KBM-7 (cell line): Measurements from ENCODE around the gene RIC3.

Source experiments
- DNase-seq: peaks from one replicate; pipeline ENCODE4 v3.0.0-alpha.2; 2015
- in situ Hi-C: fragments of 300-500 bp; cut with MboI; formaldehyde crosslinking; loops from 2 replicates; pipeline ENCODE4 v1.14.3; 2020; ENCODE audit warnings: low sequenced_read_pairs, low pct_unique_long_range_greater_than_20kb, mixed read lengths

RIC3 gene

DNA sequence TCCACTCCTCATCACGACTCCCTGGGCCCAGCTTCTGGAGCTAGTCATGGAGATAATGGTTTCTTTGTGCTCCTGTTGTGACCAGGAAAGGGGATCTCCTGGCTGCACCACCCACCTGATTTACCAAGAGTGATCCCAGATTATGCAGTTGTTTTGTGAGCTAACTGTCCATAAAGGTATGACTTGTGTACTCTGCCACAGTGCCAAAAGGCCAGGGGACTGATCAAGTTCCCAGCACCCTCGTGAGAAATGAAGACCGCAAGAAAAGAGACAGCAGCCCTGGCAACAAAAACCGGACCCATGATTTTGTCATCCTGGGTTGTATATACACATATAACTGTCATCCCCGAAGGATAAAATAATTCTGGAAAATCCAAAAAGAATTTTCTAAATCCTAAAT is 61.2 kb downstream of the RIC3 start:
- DNase-seq = no peak
- in situ Hi-C loops = no loop called here

DNA sequence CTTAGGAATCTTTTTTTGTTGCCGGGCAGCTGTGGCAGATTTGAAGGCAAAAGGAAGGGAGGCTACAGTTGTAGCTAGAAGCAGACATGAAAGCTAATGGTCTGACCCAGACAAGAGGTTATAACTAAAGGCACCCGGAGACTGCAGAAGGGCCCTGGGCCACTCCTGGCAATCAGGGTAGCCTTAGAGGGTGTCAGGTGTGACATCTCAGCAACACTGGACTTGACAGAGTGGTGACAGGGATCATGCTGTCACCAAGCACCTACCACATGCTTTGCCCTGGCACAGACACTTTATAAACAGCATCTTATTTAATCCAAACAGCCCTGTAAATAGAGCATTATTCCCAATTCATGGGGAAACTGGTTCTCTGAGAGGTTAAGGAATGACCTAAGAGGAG is 62.1 kb downstream of the RIC3 start:
- DNase-seq = no peak
- in situ Hi-C loops = no loop called here

DNA sequence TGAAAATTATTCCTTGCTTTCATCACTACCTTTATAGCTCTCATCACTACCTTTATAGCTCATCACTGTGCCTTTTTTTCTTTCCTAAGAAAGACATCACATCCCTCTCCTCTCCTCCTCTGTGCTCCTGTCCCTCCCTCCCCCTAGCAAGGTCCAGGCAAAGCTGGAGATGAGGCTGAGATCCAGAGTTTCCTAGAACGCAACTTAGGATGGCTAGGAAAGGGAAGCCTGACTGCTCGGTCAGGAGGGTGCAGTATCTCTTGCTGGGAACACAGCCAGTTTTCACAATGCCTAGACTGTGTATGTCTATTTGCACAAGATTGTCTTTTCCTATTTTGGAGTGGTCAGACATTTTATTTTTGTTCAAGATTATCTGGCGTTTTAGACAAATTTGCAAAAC is 63.2 kb downstream of the RIC3 start:
- in situ Hi-C loops = no loop called here

DNA sequence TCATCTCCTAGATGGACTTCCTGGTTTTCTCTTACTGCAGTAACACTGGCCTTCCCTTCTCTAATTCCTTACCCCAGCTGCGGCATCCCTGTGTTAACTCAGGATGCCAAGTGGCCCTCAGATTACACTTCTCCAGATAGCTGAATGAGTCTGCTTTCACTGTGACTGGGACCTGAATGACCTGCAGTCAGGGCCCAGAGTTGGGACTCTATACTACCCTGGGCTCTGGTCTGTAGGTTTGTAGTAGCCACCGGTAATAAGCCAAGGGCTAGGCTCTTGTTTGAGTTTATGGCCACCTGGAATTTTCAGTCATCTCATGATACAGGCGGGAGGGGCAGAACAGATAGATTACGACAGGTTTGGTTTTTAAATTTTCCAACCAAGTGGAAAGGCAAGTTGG is 63.7 kb downstream of the RIC3 start:
- in situ Hi-C loops = no loop called here
- no peak for DNase-seq

More for the DNA sequence above, 63.2 kb downstream of the RIC3 start:
- no peak for DNase-seq

DNA sequence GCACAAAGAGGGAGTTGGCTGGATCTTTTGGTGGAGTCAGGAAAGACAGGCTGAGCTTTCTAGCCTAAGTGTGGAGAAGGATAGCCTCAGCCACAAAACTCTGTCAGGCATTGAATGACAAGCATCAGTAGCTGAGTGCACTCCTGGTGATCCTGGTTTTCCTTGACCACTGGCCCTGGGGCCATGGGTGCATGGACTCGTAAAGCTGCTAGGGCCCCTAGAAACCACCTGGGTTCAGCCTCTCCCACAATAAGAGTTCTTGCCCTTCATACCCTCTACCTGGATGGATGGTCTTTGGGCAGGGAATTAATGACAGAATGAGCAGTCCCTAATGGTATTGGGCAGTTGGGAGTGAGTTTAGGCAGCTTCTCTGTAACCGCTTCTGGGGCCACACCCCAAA is 64.9 kb downstream of the RIC3 start:
- in situ Hi-C loops = no loop called here
- no peak for DNase-seq

DNA sequence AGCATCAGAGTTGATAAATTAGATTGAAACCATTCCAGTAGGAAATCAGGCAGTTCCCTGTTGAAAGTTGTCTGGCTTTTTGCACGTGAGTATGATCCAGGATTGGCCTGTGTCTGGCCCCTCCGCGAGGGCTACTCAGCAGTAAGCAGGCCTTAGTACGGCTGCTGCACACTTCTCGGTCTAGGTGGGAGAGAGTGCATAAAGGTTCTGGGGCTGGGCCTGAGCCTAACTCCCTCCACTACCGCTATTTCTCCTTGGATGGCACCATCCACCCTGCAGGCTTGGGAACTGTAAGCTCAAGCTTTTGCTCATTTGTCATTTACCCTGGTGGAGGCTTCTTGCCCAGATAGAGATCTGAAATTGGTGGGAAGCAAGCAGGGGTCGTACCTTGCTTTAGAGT is 65.9 kb downstream of the RIC3 start:
- in situ Hi-C loops = no loop called here
- DNase-seq = no peak

DNA sequence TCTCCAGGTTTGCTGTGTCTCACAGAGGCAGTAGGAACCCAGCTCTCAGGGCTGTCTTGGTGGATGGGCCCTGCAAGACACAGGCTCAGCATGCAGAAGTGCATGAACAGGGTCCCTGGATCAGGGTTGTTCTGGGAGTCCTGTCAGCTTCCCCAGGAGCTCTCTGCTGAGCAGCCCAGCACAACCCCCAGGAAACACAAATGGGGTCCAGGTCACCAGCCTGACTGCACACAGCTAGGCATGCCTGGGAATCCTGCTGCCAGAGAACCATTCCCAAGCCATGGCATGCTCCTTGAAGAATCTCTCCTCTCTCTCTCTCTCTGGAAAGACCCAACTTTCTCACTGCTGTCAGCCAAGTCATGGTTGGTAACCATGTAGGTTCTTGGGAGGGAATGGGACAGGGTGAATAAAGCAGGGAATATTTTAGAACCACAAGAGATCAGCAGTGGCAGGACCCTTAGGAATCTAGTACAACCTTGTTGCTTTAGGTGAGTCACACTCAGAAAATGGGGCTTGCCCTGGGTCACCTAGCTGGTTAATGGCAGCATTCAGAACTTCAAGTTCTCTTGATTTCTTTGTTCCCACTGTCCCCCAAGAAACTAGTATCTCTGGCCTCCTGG is 66.4 kb downstream of the RIC3 start:
- DNase-seq = no peak
- in situ Hi-C loops = no loop called here

DNA sequence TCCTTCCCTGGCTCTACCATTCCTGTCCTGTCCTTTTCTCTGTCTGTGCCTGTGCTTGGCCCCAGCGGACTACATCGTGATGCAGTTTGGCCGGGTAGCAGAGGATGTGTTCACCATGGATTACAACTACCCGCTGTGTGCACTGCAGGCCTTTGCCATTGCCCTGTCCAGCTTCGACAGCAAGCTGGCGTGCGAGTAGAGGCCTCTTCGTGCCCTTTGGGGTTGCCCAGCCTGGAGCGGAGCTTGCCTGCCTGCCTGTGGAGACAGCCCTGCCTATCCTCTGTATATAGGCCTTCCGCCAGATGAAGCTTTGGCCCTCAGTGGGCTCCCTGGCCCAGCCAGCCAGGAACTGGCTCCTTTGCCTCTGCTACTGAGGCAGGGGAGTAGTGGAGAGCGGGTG is 67.4 kb downstream of the RIC3 start:
- in situ Hi-C loops = no loop called here
- DNase-seq = no peak

DNA sequence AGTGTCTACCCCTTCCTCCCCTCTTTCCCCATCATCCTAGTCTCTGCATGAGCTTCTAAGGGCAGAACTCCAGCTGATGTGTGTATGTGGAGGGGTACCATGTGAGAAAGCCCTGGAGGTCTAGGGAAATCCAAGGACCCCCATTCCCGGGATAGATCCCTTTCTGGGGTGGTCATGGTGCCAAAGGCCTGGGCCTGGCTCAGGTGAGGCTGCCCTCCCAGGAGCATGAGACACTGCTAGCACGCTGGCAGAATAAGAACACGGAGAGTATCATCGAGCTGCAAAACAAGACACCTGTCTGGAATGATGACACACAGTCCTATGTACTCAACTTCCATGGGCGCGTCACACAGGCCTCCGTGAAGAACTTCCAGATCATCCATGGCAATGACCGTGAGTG is 68.2 kb downstream of the RIC3 start:
- in situ Hi-C loops = no loop called here
- no peak for DNase-seq

DNA sequence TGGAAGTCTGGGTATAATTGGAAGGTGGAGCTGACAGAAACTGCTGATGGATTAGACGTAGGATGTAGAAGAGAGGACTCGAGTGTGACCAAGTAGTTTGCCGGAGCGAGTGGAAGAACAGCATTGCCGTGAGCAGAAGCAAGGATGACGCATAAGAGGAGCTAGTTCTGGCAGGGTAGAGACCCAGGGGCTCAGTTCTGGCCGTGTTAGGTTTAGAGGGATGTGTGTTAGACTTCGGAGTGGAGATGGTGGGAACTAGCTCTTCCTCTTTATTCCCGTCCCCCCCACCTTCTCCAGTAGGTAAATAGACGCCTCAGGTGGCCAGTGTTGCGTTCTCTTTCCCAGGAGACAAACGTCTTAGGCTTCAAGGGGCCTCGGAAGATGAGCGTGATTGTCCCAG is 68.7 kb downstream of the RIC3 start:
- no peak for DNase-seq
- in situ Hi-C loops = no loop called here

DNA sequence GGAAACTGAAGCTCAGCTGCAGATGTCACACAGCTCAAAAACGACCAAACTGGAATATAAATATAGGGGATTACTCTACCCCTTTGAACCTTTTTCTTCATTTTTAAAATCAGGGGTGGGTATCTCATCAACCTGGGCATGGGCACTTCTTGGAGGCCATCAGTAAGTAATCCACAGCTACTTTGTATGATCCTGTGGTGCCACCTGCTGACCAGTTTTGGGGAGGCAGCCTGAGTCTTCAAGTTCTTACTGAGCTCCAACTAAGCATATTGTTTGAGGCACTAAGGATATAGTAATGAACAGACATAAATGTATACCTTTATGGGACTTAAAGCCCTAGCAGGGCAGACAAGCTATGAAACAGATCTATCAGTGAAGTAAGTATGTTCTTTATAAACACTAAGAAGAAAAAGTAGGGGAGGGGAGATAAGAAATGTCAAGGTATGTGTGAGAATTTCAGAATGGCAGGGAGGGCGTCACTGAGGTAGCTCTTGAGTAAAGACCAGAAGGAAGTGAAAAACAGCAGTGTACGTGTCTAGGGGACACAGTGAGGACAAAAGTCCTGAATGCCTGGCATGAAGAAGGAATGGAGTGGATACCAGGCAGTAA is 69.4 kb downstream of the RIC3 start:
- in situ Hi-C loops = no loop called here
- peak; percentile 79 for DNase-seq

DNA sequence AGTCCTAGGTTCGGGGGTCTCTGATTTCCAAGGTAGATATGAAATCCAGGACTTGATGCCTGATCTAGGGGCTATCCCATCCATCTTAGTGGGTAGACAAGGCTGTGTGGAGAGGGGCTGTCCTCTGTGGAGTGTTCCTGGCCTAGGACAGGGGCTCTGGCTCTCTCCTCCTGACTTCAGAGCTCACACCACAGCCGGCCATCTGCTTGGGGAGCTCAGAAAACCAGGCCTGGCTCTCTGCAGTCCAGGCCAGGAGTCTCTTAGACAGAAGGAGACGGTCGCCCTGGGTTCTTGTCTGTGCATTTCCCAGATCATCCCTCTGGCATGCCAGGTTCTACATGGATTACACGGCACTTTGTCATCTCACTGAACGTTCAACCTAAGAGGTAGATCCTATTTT is 69.9 kb downstream of the RIC3 start:
- in situ Hi-C loops = no loop called here
- no peak for DNase-seq

DNA sequence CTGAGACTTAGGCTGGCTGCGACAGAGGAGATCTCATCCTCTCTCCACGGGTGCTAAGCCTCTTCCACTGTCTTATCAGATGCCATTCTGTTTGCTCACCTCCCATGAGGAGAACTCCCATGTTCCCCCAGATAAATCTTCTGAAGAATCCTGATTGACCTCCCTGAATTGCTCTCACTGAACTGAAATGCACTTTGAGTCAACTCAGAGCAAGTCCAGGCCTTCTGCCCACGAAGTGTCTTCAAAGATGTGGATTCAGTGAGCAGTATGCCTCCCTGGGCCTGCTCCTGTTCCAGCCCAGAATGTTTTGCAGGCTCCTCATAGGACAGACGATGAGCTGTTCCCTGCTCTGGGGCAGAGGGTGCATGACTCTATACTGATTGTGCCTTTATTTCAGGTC is 70.5 kb downstream of the RIC3 start:
- DNase-seq = no peak
- in situ Hi-C loops = no loop called here

DNA sequence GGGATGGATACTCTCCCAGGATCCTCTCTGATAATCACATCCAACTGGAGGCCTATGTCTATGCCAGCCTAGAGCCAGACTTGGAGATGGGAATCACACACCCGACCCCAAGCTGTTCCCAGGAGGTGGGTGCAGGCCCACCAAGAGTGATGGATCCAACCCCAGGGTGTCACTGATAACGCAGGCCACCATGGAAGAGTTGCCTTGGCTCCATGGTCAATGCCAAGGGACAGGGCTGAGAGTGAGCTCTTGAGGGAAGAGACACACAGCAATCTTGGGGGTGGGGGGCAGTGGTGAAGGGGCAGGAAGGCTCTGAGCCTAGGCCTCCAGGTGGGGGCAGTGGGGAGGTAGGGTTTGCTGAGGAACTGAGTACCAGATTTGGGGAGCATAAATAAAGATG is 70.9 kb downstream of the RIC3 start:
- in situ Hi-C loops = no loop called here
- no peak for DNase-seq

DNA sequence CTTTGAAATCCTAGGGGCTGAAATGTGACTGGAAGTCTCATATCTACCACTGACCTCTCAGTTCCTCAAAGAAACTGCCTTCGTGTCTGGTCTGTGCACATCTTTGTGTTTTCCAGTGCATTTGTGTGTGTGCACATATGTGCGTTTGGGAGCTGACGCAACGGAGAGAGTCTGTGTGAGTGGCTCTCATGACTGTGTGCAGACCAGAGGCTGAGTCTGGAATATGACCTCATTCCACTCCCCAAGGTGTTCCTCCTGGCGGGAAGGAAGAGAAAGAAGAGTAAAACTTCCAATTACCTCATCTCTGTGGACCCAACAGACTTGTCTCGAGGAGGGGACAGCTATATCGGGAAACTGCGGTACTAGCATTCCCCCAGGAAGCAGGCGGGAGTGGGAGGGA is 71.4 kb downstream of the RIC3 start:
- DNase-seq = no peak
- in situ Hi-C loops = no loop called here

DNA sequence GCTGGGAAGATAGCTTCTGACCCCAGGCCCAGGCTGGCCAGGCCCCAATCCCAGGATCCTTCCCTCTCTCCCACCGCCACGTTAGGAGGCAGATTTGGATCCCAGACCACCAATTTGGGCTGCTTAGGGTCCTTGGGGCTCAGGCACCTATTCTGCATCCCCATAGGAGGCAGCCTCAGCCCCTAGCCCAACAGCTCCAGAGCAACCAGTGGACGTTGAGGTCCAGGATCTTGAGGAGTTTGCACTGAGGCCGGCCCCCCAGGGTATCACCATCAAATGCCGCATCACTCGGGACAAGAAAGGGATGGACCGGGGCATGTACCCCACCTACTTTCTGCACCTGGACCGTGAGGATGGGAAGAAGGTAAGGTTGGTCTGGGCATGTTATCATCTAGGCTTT is 71.8 kb downstream of the RIC3 start:
- in situ Hi-C loops = no loop called here

DNA sequence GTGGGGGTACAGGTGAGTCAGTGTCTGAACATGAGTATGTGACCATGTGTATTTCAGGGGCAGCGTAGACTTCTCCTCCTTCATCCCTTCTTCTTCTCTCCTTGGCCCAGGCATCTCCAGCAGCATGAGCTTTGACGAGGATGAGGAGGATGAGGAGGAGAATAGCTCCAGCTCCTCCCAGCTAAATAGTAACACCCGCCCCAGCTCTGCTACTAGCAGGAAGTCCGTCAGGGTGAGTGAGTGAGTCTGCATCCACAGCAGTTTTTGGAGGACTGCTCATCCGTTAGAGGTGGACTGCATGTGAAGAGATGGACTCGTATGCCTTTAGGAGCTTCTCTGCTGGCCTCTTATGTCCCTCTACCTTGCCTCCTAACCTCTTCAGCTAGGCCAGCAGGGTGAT is 72.2 kb downstream of the RIC3 start:
- DNase-seq = no peak
- in situ Hi-C loops = no loop called here

More for the DNA sequence above, 71.8 kb downstream of the RIC3 start:
- DNase-seq = no peak

DNA sequence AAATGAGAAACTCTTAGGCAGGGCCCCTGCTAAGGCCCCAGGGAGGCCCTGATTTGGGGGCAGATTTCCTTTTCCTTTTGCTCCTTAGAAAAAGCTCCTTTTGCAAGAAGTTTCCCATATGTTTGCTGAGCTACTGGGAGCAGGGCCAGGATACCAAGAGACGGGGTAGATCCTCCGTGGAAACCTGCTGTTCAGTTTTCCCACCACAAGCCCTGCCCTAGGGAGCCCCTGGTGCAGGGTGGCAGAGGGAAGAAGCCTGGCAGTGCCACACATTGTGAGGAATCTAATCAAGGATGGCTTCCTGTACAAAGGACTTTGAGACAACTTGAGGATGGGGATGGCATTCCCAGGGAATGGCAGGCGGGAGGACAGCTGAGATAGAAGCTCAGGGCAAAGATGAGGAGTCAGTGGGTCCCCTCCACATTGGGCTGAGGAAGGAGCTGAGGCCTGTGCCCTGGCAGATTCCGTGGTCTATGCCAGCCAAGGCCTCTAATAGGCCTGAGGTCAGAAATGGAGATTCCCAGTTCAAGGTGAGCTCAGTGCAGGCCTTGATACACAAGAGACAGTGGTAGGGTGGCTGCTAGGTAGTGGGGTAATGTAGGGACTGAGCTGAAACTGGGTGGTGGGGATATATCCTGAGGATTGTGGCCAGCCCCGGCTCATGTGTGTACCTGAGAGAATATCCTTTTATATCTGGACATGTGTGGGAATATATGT is 72.9 kb downstream of the RIC3 start:
- in situ Hi-C loops = no loop called here
- no peak for DNase-seq

DNA sequence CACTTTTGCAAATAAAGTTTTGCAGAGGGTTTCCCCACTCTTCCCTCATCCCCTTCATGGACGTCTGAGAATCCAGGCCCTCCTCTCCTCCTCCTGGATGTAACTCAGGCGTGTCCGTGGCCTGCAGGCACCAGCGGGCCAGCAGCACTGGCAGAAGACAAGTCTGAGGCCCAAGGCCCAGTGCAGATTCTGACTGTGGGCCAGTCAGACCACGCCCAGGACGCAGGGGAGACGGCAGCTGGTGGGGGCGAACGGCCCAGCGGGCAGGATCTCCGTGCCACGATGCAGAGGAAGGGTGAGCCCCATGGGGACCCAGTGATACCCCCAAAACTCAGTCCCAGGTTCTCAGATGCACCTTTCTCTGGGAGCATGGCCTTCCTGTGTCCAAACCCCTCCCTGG is 73.5 kb downstream of the RIC3 start:
- no peak for DNase-seq
- in situ Hi-C loops = no loop called here

DNA sequence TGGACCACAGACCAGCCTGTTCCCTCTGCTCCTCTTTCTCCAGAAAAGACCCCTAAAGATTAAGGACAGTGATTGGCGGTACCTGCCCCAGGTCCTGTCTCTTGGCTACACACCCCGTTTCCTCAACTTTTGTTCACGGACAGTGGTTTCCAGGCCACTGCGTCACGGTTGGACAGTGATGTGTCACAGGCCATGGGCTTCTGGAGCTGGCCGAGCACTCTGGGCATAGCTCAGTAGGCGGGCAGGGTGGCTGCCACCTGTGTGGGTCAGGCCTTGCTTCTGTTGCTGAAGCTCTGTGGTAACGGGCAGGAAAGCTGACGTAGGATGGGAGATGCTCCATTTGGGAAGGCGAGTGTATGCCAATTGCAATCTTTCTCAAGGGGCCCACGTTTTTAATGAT is 74.2 kb downstream of the RIC3 start:
- DNase-seq = no peak
- in situ Hi-C loops = no loop called here
